COLO829 (cell line): ENCODE data around the gene TIAM1.

Source experiments
- DNase-seq: peaks from one replicate; pipeline ENCODE4 v3.0.0; 2012; ENCODE audit warnings: low spot score

The TIAM1 gene

DNA sequence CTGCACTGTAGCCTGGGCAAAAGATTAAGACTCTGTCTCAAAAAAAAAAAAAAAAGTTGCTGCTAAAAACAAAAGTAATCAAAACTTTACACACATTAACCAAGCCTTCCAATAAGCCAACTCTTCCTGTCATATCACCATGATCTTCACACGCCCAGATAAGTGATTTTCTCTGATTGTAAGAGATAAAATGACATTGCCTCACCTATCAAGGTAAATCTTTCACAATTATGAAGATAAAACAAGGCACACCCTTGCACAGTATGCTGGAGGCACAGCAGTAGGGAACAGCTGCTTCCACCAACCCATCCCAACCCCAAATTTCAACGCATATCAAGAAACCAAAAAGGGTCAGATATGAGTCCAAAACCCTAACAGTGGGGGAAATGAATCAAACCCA lies 8.8 kb upstream of the TIAM1 start:
- DNase-seq, result no peak

- DNase-seq, result no peak
Observed at GRCh38 chr21:31351960-31352359, 7.9 kb upstream of the TIAM1 start.

DNA sequence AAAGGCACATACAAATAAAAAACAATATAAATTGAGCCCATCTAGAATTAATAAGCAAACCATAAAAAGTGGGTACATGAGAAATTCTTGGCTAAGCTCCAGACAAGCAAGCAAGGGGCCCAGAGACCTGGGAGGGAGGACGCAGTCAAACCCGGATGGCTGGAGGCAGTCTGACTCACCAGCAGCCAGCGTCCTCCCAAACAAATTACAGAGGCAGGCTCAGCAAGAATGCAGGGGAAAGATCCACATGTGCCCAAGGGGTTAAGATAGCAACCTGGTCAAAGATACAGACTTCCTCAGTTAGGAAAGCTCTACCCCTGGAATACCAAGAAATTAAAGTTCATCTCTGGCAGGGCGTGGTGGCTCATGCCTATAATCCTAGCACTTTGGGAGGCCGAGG lies 7.4 kb upstream of the TIAM1 start:
- no peak for DNase-seq

DNA sequence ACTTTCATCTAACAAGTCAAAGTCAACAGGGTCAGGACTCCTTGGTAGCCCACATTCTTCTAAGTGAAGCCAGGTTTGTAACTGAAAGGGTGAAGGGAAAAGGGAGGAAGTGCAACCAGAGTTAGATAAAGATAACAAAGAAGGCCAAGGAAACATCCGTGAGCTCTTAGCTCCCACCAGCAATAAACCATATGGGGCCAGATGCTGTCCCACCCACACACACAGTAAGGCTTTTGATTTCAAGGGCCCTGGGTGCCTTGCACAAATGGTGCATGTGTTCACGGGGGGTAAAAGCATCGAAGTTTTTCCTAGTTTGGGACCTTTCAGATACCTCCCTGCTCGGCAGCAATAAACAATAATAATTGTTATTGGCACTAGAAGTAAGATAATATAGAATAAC lies 5.1 kb upstream of the TIAM1 start:
- DNase-seq, result no peak

DNA sequence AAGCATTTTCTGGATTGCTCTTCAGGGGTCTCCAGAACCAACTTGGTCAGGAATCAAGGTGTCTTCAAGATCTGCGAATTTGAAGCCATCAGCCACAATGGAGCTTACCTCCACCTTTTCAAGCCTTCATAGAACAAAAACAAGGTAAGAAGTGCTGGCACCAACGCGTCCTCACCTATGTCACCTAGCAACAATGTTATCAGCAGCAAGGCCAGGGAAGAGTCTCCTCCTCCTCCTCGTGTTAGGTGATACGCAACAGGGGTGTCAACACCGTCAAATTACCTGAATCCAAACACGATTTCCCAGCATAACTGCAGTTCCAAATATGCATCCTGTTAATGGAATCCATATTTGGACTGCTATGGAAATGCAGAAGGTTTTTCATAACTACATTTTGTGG lies 4.1 kb upstream of the TIAM1 start:
- DNase-seq, result no peak

DNA sequence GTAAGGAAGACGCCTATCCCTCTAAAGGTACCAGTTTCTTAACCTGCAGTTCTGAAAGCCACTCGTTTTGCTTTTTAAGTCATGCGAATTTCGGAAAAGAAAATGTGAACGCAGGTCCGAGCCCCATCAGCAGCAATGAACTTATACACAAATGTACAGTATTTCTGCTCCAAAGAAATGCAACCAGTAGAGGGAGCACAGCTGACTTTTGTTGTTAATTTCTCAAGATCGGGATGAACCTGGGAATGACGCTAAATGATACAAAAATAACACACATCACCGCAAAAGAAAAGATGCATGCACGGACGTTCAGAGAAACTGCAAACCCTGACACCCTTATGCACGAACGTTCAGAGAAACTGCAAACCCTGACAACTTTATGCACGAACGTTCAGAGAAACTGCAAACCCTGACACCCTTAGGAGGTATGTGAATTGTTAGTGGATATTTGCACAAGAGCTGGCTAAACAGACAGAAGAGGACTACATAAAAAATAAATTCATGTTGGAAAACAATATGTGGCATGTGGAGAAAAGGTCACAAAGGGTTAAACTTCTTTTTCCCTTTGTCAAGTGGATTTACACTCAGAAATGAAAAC lies 3.5 kb upstream of the TIAM1 start:
- DNase-seq, result peak; percentile 62

DNA sequence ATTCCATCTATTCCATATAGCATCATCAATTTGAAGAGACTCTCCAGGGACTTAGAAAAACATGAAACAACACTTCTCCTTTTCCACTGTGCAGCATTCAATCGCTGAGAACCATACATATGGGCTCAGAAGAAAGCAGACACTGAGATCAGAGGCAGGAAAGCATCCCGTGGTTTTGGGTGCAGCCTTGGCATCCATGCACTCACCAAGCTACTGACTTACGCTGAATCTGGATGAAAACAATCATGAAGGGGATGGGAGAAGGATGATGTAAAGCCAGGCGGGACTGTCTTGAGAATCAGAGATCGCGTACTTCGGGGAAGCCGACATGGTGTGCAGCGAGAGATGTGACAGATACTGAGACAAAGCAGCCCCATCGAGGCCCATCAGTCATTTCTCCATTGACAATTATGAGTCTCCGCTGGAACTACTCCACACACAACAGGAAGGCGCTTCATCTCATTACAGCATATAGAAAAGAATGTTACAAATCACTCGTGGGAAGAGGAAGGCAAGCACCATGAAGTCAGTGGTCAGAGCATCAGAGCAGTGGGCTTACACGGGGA lies 2.3 kb upstream of the TIAM1 start:
- DNase-seq, result no peak

DNA sequence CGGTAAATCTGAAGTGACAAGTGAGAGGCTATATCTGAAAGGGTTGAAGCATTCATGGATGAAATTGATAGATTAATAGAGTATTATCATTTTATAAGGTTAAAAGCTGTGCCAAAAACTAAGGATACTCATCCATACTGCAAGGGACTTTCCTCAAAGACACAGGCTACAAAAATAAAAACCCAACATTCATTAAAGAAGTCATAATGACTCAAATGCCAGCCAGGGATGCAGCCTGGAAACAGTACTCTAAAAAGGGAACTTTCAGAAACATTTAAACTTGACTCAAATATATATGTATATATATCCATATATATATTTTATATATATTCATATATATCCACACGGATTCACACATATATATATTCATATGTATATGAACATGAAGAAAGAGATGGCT lies 1.1 kb upstream of the TIAM1 start:
- DNase-seq, result no peak

DNA sequence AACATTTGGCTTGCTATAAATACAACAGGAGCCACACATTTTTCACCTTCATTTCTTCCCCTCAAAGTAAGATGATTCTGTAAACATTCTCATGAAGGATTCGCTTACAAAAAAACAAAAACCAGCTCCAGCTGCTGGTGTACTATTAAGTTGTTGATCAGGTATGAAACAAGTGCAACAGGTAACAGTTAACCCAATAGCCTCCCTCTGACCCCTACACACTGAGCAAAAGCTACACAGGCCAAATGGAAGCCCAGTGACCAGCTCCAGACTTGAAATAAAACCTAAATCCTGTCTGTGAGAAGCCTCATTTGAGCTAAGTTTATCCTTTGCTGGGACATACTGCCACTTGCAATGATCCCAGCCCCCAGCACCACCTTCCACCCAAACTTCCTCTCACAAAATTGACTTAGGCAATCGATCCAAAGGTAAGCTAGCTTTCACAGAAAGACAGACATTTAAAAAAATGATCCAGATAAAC lies 991 bp downstream of the TIAM1 start:
- DNase-seq, result no peak

- DNase-seq, result no peak
Observed at GRCh38 chr21:31342348-31342747, 1.7 kb downstream of the TIAM1 start.

GRCh38 chr21:31340942-31341487 lies 3.0 kb downstream of the TIAM1 start:
- DNase-seq, result no peak

GRCh38 chr21:31340514-31340913 lies 3.5 kb downstream of the TIAM1 start:
- DNase-seq, result no peak

DNA sequence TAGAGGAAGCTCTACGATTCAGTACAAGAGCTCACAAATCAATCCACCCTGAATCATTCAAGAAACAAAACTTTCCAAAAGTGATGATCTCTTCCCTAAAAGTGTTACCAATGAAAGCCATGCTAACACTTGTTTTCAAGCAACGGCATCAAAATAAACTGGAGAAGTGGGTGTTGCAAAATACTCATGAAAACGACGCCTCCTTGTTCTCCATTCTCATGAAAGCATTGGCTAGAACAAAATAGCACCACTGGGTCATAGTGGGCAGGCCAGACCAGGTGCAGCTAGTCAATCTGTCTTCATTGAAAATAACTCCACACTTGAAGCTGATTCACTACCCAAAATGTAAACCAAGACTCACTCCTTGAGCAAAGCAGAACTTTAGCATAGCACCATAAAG lies 4.3 kb downstream of the TIAM1 start:
- no peak for DNase-seq

DNA sequence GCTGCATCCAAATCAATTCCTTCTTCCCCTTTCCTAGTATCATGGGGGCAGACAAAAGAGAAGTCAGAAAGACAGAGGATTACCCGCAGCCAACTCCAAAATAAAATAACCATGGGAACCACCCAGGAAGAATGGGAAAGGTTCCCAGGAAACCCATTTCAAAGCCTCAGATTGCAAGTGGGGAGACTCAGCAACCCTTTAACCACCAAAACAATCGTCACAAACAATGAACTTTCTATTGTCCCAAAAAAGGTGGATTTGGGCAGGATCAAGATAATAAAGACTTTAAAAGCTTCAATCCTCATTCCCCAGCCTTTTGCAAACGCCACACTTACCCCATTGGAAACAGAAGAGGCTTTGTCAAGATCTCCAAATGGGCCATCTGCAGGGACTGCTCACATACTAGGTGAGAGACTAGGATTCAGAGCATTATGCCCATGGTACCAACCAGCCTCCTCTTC lies 5.1 kb downstream of the TIAM1 start:
- DNase-seq, result no peak

DNA sequence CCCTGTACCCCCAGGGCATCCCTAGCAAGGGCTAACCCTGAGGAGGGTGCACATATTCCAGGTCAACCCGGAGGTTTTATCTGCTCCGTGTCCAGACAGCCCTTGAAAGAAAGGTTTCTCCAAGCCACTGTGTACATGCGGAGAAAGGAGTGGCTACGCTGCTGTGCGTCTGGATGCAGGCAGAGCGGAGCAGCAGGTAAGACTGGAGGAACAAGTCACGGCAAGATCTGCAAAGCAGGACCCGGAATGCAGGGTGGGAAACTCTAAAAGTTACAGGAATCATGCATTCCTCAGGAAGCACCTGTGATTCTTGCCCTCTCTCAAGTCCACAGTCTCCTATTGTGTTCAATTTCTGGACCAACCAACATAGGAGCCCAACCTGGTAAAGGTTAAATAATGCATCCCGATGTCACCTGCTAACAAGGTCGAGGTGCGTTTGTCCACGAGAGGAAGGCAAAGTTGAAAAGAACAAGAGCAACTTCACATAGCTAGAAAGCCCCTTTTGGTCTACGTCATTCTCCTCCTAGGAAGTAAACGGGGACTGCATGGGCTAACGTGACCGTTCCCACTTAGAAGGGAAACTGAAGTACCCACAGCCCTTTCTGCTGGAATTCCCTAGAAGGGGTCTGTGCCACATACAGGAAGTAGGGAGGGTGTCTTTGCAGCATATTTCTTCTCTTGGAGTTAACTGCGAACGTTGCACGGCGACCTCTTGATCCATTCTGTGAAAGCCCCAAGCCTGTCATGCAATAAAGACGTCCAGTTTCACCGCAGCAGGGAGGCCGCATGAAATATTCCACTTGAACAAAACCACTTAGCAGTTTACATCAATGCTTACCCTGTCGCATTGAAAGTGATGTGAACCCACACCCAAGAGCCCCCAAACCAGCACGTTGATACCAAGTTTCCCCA lies 5.8 kb downstream of the TIAM1 start:
- no peak for DNase-seq

DNA sequence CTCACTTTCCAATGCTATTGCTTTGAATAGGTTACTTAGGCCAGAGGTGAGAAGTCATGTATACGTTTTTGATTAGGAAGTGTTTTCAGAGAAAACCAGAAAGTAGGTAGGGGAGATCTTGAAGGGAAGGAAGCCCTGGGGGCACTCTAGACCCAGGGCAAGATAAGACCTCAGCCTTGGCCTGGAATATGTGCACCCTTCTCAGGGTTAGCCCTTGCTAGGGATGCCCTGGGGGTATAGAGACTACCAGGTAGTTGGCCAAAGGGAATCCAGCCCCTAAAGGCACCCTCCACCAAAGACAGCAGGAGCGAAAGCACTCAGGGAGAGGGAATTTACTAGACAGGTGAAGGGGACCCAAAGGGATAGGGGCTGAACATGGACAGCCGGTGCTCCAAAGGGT lies 7.0 kb downstream of the TIAM1 start:
- DNase-seq, result no peak

GRCh38 chr21:31336739-31337040 lies 7.4 kb downstream of the TIAM1 start:
- no peak for DNase-seq

DNA sequence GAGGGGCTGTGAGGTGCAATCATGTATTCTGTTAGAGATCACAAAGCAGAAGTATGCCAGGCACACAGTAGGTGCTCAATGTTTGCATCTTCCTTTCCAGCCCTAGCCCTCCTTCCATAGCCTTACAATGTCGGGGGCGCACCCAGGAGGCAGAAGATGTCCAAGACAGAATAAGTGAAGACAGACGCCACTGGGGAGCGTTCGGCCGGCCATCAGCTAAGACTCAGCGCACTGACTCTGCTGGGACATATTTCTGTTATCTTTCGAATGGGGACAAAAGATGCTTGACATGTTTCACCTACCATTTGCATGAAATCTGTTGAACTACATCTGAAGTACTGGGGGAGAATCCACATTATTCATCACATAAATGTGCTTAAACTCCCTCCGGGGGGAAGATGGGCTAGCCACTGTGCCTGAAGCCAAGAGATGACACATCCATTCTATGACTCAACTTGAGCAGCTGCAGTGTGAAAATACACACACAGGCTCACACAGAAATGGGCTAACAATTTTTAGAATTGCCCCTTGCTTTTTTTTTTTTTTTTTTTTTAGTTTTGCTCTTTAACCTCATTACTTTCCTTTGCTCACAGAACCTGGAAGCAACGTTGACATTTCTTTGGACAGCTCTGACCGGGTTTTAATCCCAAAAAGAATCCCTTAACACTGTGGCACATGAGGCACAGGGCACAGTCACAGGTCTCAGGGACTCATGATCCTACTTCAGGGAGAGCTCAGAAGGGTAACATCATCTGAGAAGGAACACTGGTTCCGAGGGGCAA lies 7.9 kb downstream of the TIAM1 start:
- peak; percentile 70 for DNase-seq

DNA sequence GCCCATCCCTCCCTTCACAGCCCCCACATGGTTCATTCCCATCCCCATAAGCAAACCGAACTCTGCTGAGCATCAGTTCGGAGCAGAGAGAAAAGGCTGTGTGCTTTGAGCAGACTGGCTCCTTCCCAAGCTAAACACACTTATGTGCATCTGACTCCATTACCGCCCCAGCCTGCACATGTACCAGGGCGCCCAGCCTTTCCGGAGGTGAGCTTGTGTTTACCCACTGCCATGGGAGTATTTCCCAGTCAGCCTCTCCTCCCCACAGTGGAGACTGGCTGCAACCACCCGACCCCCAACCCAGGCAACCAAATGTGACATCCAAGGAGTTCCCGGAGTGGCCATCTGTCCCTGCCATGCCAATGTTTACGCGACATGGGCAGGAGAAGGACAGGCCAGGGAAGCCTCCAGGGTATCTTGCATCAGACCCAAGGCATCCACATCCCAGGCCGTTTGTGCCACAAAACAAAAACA lies 9.4 kb downstream of the TIAM1 start:
- no peak for DNase-seq

GRCh38 chr21:31332525-31332924 lies 11.5 kb downstream of the TIAM1 start:
- DNase-seq, result no peak

DNA sequence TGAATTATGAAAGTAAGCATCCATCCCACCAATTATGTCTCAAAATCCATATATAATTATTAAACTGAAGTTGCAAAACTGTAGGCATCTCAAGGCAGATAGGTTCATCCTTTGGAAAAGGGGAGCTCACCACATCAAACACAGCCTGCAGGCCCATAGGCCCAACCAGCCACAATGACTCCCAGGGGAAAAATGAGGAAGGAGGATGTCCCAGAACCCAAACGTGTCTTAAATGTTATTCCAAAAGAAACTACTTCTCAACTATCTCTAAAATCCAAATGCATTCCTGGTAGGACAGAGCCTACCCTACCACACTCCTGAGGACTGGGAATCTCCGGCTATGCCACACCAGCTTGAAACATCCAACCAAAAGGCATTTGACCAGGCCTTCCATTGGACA lies 12.8 kb downstream of the TIAM1 start:
- DNase-seq, result no peak

DNA sequence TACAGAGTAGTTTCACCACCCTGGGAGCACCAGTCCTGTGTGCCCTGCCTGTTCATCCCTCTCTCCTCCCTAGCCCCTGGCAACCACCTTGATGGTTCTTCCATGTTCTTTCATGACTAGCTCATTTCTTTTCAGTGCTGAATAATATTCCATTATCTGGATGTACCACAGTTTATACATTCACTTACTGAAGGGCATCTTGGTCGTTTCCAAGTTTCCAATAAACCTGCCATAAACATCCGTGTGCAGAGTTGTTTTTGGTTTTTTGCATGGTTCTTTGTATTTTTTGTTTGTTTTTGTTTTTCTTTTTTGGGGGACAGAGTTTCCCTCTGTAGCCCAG lies 13.9 kb downstream of the TIAM1 start:
- no peak for DNase-seq
